NCI-H187 (cell line): ENCODE results near the gene SCP2.
"Not testable (repeated sequence)": the region's sequence is repeated elsewhere in the genome, so short reads cannot be mapped to it uniquely, and the experiment has no call there.

Experiments used
- DNase-seq, 2 experiments: peaks; one replicate each; lab custom pipeline; 2025; lab: John Stamatoyannopoulos, UW

SCP2 gene

GRCh38 chr1:52969234-52969633, 42.2 kb downstream of the SCP2 start:
- DNase-seq, result not testable (repeated sequence)

- DNase-seq, result no peak
These were observed 43.1 kb downstream of the SCP2 start for GRCh38 chr1:52970149-52970548.

- no peak for DNase-seq
These were observed 46.8 kb downstream of the SCP2 start for GRCh38 chr1:52973841-52974240.

- DNase-seq, result no peak
These were observed 49.3 kb downstream of the SCP2 start for GRCh38 chr1:52976183-52977035.

GRCh38 chr1:52978045-52978444, 51.0 kb downstream of the SCP2 start:
- DNase-seq, result no peak

- not testable (repeated sequence) for DNase-seq
These were observed 65.7 kb downstream of the SCP2 start for GRCh38 chr1:52992733-52993132.

- no peak for DNase-seq
These were observed 67.6 kb downstream of the SCP2 start for GRCh38 chr1:52994656-52995055.

GRCh38 chr1:52996653-52997052, 69.6 kb downstream of the SCP2 start:
- no peak for DNase-seq

- no peak for DNase-seq
These were observed 74.1 kb downstream of the SCP2 start for GRCh38 chr1:53001128-53001527.

- DNase-seq, result not testable (repeated sequence)
These were observed 79.5 kb downstream of the SCP2 start for GRCh38 chr1:53006612-53007011.

GRCh38 chr1:53010247-53010646, 83.2 kb downstream of the SCP2 start:
- not testable (repeated sequence) for DNase-seq

- DNase-seq, result no peak
These were observed 84.1 kb downstream of the SCP2 start for GRCh38 chr1:53011175-53011574.

GRCh38 chr1:53014791-53015507, 87.9 kb downstream of the SCP2 start:
- peak; percentile 5 to 66 for DNase-seq

GRCh38 chr1:53015508-53015860, 88.4 kb downstream of the SCP2 start:
- no peak for DNase-seq

GRCh38 chr1:53016705-53017104, 89.6 kb downstream of the SCP2 start:
- DNase-seq, result no peak

GRCh38 chr1:53020588-53020987, 93.5 kb downstream of the SCP2 start:
- no peak for DNase-seq

- DNase-seq, result no peak
These were observed 95.1 kb downstream of the SCP2 start for GRCh38 chr1:53022179-53022578.

GRCh38 chr1:53023546-53023945, 96.5 kb downstream of the SCP2 start:
- DNase-seq, result no peak

GRCh38 chr1:53024117-53024516, 97.0 kb downstream of the SCP2 start:
- DNase-seq, result no peak

GRCh38 chr1:53025034-53025768, 98.1 kb downstream of the SCP2 start:
- DNase-seq, result no peak

GRCh38 chr1:53025769-53026112, 98.7 kb downstream of the SCP2 start:
- DNase-seq, result no peak

GRCh38 chr1:53026254-53026653, 99.2 kb downstream of the SCP2 start:
- no peak for DNase-seq

GRCh38 chr1:53031732-53032131, 104.7 kb downstream of the SCP2 start:
- DNase-seq, result no peak
